Right forelimb (tissue), 1 donor: Measurements from ENCODE around the gene FUS.
"Not testable (repeated sequence)": the region's sequence is repeated elsewhere in the genome, so short reads cannot be mapped to it uniquely, and the experiment has no call there.

ENCODE experiments used
- DNase-seq: peaks from one replicate; pipeline ENCODE4 v3.0.0-alpha.2; 2018

Gene FUS

DNA sequence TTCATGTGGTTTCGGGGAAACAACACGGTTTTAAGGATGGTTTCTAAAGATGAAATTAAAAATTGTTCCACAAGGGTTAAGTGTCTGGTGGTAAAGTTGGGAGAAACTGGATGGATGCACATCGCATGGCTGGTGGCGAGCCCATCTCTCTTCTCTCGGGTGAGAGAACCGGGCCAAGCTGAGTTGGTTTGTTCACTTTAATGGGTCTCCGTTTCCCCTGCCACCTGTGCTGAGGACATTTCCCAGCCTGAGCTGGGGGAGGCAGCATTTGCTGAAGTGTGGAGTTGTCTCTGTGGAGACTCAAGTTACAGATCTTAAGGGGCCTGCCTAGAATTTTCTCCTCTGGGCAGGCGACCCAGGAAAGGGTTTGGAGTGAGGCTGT, 7.9 kb downstream of the FUS start:
- DNase-seq: no peak

DNA sequence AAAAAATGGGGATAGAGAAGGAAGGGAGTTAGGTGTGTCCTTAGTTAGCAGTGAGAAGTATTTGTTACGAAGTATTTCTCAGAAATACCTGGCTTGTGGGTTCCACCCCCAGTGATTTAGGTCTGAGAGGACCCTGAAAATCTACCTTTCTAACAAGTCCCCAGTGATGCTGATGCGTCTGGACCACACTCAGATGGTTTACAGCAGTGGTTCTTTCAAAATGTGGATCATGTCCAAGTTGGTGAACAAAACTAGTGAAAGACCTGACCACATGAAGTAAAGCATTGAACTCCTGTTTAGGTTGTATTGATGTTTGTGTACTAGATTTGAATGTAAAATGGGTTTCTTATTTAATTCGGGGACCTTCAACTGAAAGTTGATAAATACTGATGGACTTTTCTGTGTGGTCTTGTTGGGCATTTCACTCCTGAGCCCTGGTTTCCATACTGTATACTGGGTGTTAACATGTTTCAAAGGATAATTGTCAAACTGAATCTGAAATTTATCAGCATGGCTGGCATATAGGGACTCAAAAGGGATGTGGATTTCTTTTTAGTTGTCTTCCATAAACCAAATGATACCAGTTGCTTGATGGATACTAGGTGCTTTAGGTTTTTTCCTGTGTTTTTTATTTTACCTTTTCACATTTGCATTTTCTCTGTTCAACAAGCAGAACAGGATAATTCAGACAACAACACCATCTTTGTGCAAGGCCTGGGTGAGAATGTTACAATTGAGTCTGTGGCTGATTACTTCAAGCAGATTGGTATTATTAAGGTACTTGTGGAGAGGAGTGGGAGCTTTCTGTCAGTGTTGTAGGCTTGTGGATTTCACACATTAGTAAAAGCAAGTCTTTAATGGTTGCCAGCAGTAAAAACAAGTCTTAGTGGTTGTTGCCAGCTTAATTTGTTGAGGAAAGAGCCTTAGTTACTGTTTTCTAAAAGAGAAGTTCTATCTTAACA, 8.8 kb downstream of the FUS start:
- DNase-seq: no peak

DNA sequence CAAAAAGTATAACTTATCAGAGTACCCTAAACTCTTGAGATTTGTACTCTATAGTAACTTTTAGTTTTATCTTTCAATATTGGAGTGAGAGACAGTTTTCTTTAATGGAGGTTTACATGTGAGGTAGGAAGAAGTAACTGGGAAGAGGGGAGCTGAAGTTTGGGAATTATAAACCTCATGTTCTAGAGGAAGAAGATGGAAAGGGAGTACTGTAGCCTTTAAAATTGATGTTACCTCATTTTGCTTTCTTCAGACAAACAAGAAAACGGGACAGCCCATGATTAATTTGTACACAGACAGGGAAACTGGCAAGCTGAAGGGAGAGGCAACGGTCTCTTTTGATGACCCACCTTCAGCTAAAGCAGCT, 9.5 kb downstream of the FUS start:
- no peak for DNase-seq

DNA sequence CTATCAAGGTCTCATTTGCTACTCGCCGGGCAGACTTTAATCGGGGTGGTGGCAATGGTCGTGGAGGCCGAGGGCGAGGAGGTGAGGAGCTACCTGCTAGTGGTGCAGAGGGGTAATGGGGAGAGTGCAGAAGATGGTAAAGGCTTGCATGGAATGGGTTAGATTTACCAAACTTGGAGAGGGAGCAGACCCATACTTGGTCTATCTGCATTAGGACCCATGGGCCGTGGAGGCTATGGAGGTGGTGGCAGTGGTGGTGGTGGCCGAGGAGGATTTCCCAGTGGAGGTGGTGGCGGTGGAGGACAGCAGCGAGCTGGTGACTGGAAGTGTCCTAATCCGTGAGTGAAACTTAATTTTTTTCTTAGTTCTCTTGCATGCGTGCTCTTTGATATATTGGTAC, 10.1 kb downstream of the FUS start:
- DNase-seq: no peak

DNA sequence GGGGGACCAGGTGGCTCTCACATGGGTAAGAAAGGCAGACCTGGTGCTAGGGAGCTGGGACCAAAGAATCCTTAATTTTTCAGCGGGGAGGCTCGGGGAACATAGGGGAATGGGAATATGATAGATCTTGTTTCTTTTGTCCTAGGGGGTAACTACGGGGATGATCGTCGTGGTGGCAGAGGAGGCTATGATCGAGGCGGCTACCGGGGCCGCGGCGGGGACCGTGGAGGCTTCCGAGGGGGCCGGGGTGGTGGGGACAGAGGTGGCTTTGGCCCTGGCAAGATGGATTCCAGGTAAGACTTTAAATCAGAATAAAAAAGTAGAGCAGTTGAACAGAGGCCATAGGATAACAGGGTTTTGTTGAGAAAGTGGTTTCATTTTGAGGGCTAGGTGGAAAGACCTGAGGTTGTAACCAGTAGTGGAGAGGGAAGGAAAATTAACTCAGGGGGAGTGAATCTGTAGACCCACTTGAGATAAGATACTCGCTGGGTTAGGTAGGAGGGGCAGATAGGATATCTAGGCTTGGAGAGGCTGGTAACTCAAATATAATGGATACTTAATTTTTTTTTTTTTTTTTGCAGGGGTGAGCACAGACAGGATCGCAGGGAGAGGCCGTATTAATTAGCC, 11.0 kb downstream of the FUS start:
- DNase-seq: no peak

DNA sequence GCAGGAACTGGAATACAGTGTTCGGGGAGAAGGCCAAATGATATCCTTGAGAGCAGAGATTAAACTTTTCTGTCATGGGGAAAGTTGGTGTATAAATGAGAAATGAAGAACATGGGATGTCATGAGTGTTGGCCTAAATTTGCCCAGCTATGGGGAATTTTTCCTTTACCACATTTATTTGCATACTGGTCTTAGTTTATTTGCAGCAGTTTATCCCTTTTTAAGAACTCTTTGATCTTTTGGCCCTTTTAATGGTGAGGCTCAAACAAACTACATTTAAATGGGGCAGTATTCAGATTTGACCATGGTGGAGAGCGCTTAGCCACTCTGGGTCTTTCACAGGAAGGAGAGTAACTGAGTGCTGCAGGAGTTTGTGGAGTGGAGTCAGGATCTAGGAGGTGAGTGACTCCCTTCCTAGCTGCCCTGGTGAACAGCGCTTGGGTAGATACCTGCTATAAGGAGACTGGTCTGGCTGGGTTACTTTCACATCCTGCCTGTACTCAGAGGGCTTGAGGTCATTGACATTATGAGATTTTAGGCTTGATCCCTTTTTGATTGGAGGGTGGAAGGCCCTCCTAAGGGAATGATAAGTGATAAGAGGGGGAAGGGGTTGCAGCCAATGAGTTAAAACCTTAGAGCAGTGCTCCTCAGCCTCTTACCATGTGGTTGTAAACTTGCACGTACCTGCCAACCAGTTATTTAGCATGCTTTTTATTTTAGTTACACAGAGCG, 11.9 kb downstream of the FUS start:
- no peak for DNase-seq

DNA sequence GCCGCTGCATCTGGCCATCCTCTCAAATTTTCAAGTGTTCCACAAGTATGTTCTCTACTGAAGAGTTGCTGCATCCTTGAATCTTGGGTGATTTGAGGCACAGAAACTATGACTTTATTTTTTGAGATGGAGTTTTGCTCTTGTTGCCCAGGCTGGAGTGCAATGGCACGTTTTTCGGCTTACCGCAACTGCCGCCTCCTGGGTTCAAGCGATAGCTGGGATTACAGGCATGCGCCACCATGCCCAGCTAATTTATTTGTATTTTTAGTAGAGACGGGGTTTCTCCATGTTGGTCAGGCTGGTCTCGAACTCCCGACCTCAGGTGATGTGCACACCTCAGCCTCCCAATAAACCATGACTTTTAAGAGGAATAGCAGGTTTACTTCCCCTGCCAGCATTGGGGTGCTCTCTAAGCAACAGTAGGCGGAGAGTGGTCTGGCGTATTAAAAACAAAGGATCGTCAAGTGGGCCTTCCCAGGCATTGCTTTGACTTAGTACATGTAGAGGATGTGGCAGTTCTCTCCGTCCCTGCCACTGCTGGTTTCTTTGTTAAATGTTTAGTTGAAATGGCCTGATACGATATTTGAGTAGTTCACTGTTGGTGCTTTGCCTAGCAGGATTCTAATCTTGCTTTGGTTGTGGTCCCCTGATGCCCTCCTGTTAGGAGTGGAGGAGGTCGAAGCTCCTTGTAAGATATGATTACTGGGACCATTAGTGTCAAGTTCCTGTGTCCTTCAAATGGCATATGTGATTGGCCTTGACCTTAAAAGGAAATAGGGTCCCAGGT, 13.1 kb downstream of the FUS start:
- no peak for DNase-seq

DNA sequence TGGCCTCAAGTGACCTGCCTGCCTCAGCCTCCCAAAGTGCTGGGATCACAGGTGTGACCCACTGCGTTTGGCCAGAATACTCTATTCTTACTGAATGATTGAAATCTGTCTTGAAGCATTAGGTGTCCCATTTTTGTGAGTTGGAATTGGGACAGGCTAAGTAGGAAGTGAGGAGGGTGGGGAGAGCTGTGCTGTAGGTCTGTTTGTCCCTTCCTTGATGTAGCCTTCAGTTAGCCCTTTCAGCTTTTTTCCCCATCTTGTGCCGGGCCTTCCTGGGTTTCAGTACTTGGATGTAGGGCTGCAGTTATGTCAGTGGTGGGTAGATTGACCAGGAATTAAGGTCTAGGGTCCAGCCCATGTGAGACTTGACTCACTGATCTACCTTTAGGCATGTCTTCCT, 13.9 kb downstream of the FUS start:
- DNase-seq: no peak

DNA sequence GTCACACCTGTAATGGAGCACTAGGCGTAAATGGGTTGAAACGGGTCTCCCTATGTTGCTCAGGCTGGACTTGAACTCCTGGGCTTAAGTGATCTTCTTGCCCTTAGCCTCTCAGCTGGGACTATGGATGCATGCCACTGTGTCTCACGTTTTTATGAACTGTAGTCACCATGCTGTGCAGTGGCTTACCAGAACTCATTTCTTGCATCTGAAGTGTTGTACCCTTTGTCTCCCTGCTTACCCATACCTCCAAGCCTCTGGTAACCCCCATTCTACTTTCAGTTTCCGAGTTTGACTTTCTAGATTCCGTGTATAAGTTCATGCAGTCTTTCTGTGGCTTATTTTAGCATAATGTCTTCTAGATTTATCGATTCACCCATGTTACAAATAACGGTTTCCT, 15.0 kb downstream of the FUS start:
- no peak for DNase-seq

DNA sequence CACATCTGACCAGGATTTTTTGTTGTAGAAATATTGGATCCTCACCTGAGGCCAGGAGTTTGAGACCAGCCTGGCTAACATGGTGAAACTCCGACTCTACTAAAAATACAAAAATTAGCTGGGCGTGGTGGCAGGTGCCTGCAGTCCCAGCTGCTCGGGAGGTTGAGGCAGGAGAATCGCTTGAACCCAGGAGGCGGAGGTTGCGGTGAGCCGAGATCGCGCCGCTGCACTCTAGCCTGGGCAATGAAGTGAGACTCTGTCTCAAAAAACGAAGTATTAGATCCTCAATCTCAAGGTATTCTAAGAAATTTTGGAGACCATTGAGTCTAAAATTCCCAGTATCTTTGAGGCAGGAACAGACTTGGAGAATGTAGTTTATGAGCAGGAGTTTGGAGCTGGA, 15.9 kb downstream of the FUS start:
- DNase-seq: not testable (repeated sequence)

DNA sequence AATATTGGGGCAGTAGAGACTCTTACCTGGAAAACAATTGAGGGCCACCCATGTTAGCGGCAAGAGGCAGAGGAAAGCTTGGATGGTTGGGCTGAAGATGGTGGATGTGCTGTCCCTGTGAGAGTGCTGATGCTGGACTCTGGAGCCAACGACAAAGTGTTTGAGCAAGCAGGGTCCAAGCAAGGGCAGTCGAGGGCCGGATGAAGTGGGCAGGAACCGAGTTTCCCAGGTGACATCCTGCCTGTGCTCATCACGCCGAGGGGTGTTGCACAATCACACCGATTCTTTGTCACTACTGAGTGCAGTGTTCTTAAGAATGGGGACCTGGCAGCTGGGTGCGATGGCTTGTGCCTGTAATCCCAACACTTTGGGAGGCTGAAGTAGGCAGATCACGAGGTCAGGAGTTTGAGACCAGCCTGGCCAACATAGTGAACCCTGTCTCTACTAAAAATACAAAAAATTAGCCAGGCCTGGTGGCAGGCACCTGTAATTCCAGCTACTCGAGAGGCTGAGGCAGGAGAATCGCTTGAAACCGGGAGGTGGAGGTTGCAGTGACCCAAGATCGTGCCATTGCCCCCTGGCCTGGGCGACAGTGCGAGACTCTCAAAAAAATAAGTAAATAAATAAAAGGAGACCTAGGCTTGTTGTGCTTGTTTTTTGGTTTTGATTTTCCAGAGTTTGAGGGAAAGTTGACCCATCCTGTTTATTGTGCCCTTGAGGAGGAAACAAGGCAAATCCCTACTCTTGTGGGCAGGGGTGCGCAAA, 16.6 kb downstream of the FUS start:
- DNase-seq: no peak

DNA sequence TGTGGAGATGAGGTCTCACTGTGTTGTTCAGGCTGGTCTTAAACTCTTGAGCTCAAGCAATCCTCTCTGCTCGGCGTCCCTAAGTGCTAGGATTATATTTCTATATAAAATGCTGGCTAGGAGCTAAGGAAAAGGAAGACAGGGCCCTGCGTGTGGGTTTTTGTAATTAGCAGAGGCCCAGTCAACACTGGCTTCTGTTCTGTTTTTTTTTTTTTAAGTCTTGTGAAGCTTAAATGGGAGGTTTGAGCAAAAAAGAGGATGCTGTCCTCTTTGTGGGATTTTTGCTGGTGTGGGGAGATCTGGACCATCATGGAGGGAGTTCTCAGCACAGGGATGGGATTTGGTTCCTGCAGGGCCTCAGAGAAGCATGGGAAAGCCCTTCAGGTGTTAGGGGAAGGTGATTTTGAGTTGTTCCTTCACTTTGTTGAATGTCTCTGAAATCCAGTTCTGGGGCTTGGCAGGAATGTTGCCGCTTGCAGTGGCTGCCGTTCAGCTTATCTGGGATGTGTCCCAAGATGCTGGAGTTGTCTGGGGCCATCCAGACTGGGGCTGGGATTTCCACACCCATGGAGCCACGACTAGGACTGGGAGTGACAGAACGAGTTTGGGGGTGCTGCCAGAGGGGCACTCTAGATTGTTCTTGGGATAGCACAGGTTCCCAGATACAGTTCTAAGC, 18.4 kb downstream of the FUS start:
- DNase-seq: no peak

DNA sequence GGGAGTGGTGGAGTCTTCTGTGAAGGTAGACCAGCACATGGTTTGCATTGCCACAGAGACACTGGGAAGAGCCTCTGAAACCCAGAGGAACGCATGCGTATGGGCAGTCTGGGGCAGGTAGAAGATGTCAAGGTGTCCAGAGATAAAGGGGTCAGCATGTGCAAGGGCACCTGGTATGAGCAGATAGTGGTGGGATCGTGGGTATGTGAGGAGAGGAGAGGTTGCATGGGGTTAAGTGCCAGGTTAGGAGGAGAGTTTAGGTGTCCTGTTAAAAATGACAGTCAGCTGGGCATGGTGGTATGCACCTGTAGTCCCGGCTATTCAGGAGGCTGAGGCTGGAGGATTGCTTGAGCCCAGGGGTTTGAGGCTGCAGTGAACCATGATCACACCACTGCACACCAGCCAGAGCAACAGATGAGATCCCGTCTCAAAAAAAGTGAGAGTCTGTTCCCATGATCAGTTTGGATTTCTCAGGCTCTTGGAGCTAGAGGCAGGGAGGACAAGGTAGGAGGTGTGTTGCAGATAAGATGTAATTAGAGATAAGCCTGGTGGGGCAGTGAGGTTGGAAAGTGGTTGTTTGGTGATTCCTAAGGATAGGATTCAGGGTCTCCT, 19.6 kb downstream of the FUS start:
- DNase-seq: no peak

DNA sequence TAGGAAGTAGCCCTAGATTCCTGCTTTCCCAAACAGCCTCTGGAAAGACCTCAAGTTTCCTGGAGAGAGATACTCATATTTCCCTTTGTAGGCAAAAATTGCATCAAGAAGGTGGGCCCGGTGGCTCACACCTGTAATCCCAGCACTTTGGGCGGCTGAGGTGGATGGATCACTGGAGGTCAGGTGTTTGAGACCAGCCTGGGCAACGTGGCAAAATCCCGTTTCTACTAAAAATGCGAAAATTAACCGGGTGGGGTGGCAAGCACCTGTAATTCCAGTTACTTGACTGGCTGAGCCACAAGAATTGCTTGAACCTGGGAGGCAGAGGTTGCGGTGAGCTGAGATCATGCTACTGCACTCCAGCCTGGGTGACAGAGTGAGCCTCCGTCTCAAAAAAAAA, 20.2 kb downstream of the FUS start:
- not testable (repeated sequence) for DNase-seq

DNA sequence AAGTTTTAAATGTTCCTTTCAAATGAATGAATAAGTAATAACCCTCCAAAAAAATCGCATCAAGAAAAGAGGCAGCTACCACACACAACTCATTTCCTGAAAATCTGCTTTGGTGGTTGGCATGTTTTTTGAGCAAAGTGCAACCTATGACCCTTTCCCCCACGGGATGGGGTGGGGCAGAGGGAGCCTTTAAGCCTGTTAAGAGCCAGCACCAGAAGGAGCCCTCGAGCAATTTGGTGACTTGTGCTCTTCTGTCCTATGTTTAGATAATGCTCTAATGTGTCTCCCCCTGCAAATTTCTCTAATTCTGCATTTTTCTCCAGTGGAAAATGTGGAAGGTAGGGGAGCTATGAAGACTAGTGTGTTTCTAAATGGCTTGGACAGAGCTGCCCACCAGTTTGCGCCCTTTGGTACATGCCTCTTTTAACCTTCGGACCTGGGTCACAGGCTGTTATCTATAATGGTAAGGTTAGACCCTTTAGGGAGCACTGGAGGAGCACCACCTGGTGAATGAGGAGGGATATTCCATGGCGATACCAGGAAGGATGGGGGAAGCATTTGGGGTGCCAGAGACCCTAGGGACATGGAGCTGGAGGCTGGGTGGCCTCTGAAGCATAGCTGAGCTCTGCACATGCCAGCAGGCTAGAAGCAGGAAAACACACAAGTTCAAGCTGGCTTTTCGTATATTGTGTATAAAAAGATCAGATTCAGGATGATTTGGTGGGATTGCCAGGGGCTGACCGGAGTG, 21.1 kb downstream of the FUS start:
- DNase-seq: no peak

DNA sequence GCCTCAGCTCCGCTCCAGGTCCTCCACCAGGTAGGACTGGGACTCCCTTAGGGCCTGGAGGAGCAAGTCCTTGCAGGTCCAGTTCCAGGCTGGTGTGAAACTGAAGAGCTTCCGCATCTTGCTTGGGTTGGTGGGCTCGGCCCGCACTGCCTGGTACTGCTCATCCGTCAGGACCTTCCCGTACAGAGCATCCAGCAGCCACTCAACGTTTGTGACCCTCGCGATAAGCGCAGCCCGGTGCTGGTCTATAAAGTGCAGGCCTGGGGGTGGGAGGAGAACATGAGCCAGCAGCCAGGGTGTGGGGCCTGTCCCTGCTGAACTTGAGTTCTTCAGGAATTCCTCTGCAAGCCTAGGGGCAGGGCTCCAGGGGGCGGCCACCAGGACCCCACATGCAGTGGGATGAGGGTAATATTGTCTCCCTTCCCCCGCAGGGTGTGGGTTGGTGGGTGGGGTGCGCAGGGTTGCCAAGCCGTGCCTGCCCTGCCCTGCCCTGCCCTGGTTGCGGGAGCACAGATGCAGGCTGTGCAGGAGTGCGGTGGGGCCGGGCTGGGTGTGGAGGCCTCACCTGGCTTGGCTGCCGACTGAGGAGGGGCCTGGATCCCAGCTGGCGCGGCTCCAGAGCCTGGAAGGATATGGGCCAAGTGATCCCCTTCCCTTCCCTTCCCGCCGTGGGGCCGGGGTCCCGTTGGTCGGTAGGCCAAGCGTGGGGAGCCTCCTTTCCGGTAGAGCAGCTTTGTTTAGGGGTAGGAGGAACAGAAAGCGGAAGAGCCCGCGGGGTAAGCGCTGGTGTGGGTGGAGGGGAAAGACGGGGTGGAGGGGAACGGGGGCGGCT, 21.9 kb downstream of the FUS start:
- no peak for DNase-seq

DNA sequence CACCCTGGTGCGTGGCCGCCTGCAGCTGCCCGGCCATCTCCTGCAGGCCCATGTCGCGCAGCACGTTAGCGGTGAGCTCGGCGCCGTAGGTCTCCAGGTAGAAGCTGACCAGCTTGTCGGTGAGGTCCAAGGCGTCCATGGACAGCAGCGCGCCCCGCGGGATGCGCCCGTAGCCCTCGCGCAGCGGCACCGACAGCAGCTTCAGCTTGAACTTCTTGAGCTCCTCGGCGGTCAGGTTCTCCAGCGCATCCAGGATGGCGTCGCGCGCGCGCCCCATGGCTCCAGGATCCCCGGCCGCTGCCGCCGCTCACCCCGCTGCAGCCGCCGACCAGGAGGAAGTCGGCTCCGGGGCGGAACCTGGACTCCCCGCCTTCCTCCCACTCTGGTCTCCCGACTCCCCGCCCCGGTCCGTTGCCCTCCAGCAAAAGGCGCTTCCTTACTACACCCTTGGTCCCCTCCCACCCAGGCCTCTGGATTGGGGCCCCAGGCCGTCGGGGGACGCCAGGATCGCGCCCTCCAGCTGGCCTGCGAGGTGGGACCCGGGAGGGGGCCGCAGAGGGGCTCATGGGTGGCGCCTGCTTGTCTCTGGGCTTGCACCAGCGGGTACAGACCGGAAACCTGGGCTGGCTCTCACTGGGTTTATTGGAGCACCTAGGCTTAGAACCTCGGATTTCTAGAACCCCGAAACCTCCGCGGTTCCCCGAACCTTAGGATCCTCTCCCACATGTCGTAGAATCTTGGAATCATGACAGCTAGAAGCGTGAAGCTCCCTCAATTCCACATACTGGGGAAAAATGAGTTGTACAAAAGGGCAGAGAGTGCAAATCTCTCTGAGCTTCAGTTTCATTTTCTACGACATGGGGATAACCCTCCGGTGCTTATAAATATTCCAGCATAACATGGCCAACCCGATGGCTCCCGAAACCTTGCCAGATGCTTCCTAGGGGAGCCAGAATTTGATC, 22.8 kb downstream of the FUS start, which contains the start of gene PYCARD:
PYCARD (minus strand) TSS at position 347 of the 962 bp plus-strand sequence; CDS start at position 277, 70 bp downstream.
- peak; percentile 72 for DNase-seq
